SK-N-DZ (cell line): ENCODE results near the gene PPARGC1A.
A peak's percentile ranks its signal among the peaks of the same experiment; 100 is the strongest.

ENCODE experiments used
- DNase-seq: peaks from one replicate; pipeline ENCODE4 v3.0.0-alpha.2; 2015; ENCODE audit warnings: low spot score

Gene PPARGC1A

DNA sequence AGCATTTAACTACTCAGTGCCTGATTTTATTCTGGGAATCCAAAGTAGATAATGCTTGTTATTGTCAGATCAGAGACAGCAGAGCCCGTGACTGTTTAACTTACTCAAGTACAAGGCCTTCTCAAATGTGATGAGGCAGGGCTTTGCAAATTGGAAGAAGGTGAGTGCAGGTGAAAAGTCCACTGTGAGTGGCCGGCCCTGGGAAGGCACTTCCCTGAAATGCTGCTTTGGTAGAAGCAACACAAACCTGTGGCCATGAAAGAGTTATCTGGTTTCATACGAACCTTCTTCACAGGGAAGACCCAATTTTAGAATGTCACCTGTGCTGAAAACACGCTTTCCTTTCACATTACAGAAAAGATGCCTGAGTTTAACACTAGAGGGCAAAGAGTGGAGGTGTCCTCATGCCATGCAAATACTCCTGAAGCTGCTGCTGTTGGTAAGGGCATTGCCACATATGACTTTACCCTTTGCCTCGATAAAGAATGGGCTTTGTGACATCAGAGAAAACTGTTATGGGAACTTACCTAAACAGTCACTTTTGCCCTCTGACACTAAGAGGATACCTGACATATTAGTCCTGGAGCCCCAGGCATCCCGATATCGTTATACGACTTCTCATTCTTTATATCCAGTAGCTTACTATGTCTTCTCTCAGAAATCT lies 8.0 kb downstream of the PPARGC1A start:
- DNase-seq = no peak

DNA sequence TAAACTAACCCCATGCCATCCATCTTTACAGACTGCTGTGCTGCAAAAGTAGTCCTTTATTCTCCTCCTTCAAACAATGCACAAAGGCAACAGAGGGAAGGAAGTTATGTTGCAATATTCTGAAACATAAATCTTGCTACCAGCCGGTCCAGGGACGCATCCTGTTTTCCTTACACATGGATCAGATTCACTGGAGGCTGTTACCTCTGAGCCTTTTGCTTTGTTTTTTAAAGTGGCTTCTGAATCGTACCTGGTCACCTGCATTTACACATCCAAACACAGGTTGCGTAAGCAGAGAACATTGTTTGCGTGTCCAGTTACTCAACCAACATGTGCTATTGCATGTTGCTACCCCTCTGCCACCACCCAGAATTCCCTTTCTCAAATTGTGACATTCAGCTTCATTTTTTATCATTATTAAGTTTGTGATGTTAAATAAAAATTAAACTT lies 8.8 kb downstream of the PPARGC1A start:
- no peak for DNase-seq

DNA sequence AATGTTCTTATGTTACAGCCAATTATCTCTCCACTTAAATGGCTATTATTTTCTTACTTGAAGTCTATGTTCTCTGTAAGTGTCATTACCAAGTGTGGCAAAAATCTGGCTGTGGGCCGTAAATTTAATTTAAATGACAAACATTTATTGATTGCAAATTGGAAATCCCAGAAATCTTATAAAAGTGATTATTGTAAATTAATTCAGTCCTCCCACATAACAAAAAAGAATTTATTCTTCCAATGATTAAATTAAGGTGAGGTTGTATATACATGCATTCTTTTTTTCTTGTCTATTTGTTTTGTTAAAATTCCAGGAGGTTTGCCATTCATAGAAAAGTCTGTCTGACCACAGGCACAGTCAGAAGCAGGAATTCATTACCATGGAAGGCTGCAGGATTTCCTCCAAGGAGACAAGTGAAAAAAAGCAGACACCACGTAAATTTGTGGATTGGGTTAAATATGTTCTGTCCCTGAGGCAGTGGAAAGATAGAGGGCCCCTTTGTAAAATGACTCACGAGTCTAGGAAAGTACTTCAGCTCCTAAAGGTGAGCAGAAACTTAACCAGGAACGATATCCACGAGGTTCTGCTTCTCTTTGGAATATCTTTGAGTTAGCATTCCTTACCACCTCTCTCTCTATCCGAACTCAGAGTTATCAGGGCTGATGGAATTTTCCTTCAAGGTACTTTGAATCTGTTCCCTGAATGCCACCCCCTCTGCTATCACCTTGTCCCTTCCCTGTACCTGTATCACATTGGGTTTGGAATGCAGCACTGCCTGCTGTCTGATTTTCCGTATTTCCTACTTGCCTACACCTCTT lies 10.7 kb downstream of the PPARGC1A start:
- DNase-seq = peak; percentile 74

DNA sequence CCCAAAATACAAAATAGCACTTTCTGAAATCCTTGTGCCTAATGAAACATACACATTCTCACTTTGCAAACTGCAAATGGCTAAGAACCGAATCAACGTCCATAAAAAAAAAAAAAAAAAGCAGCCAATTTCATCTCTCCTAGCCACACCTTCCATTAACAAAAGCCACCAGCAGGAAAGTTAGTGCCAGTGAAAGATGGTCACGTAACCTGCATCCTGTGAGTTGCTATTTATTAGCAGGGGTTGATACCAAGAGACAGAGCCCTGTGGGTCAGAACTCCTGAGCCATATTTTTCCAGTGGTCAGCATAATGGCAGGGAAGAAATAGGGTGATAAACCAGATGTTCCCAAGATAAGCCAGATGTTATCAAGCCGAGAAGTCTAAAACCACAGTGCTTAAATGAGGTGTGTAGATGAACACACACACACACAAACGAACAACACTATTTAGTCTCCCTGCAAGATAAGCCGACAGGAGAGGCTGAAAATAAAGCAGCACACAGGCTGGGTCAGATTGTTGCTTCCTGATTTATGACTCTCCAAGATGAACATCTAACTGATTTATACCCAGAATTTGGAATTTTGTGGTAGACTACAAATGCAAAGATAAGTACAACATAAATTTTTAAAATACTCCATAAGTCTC lies 11.5 kb downstream of the PPARGC1A start:
- DNase-seq = peak; percentile 18

DNA sequence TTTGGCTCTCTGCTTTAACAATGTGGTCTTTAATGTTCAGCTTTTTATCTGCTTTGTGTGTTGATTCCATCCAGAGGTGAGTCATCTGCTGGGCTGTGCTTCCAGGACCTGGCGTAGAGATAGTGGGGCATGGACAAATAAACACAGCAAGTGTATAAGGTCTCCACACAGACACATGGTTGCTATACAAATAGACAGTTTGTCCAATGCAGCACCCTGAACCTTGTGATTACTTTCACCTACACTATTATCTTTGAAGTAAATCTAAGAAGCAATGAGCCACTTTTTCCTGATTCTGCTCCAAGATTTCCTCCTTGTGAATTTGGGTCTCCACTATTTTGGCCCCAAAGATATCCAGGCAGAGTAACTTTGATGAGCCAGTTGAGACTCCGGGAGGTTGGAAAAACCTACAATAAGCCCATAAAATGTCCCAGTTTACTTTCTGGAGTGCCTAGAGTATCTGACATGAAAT lies 12.1 kb downstream of the PPARGC1A start:
- DNase-seq = no peak

DNA sequence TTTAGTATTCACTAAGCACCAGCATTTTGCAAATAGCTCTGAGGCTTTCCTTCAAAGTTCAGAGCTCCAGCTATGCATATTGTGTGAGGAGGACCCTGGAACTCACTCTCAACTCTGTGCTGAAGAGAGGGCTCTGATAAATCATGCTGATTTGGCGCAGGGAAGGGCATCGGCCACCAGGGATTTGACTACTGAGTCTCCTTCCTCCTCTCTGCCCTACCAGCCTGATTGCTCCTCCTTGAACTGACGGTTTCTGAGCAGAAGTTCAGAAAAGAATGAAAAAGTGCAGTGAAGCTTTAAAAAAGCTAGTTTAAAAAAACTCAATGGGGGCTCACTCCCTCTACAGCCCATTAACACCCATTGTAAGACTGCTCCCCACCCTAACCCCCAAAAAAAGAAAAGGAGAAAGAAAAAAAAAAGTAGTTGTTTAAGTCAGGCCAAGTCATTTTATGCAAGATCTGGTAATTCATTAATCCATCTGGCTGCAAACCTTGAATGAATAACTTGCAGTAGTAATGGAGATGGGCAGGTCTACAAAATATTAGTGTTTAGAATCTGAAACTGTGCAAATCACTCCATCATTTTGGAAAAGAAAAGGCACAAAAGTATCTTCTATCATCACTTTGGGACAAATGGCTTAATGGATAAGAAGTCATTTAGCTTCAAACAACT lies 13.3 kb downstream of the PPARGC1A start:
- DNase-seq = no peak

DNA sequence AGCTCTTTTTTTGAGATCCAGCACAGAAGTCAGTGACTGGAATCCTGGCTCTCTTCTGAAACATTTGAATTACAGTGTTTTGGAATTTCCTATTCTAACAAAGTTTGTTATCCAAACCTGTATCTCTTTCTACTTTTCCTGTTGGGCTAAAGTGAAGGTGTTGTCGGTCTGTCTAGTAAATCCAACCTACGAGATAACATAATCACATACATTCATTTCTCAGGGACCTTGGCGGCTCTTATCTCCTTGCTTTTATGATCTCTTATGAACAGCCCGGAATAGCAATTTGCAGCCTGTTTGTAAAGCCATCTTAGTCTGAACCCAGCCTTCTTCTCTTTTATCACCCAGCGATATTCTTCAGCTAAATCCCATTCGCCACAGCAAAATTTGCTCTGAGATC lies 14.5 kb downstream of the PPARGC1A start:
- DNase-seq = no peak

DNA sequence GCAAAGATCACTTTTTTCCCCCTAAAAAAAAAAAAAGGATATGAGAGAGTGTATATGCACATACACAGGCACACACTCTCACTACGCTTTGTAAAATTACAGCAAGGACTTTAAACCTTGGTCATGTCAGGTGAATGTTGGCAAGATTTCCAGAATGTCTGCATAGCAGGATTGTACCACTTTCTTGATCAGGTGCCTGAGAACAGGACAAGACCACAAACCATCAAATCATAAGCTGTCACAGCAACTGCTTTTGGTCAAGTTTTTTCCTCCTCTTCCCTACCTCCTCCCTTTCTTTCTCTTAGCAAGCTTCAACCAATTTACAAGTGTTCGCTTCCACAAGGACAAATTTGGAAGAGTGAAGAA lies 15.3 kb downstream of the PPARGC1A start:
- DNase-seq = no peak

DNA sequence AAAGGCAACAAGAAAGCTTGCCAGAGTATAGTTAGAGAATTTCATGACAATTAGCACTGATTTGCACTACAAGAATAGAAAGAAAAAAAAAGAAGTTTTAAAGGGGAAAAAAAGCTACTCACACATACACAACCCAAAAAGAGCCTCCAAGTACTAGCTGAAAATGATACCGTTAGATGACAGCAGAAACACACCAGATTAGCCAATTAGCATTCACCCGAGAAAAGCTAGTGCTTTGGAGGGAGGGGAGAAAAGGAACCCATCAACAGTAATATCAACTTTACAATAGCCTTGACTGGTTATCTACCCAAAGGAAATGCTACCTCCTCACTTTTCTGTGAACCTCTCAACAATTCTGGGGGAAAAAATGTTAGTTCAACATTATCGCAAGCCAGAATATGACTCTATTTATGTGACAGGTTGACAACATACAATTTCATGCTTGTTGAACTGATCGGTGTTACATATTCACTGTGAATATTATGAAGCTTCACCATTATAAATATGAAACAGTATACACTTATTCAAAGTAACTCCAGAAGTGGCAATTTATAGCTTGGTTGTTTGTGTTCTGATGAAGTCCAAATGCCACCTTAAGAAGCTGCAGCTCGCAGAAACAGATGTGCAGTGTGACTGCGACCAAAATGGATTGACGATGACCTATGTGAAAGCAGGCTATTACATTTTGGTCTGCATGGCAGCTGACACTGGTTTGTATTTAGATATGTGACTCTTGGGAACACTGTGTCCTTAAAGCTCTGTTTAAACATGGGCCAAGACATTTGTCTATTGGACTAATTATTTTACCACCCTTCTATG lies 15.9 kb downstream of the PPARGC1A start:
- no peak for DNase-seq

DNA sequence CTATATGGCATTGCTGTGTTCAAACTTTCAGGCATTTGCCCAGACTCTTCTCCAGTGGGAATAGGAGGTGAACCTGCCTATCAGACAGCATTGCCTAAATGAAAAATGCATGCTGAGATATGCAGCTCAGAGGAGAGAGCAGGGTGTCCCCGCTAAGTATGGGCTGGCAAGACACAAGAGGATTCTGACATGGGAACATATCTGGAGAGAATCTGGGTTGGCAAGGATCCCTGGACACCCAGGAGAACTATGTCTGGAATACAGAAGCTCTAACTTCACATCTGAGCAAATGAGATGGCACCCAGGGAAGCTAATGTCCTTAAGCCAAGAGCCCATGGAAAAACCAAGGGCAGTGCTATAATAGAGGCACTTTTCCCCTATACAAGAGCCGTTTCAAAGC lies 18.4 kb downstream of the PPARGC1A start:
- DNase-seq = no peak

DNA sequence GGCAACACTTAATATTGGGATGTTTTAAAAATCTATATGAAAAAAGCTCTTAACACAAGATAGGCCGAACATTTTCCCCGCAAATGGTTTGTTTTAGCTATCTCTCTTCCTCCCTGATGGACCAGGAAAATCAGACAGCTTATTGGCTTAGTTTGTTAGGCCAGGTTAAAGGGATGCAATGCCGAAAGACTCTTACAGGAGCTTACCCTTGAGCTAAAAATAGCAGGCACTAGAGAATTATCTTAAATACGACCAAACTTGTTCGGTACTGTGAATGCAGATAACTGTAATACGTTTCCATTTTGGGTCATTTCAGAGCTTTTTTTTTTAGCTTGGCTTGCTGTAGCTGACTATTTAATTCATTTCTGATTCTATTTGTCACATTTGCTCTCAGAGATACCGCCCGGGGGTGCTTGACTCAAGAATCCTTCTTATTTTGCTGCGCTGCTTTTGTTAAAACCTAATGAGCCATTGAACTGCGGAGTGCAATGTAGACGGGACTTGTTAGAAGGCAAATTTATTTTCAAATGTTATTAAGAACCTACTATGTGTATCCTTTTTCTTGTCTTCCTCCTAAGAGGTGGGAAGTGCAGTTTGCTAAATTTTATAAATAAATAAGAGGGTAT lies 23.3 kb downstream of the PPARGC1A start:
- no peak for DNase-seq

DNA sequence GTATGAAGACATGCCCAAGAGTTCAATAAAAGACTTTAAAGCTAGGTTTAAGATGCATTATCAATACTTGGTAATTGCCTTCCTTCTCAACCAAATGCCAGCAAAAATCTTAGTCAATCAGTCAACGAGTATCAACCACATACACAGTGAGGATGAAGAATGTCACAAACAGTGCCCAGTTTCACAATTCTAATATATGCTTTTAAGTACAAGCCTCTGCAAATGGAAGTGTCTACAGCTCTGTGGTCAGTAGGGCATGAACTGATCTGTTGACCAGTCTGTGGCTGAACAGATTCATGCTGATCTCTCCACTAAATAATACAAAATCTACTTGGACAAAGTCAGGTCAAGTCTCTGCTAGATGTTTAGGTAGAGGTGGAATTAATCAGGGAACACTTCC lies 27.9 kb downstream of the PPARGC1A start:
- no peak for DNase-seq

DNA sequence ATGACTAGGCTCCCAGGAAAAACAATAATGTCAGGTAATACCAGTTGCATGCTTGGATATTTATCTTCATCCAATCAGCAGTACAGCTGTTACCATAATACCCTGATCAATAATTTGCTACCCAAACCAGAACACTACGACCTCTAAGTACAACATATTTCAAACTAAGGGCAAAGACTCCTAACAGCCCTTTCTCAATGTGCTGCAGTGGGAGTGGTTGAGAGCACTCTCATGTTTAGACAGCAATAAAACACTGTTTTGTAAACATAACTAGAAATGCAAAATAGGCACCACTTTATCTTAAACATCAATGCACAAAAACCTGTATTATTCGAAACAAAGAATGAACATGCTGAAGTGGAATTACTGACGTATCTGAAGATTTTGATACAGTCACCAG lies 28.9 kb downstream of the PPARGC1A start:
- no peak for DNase-seq

DNA sequence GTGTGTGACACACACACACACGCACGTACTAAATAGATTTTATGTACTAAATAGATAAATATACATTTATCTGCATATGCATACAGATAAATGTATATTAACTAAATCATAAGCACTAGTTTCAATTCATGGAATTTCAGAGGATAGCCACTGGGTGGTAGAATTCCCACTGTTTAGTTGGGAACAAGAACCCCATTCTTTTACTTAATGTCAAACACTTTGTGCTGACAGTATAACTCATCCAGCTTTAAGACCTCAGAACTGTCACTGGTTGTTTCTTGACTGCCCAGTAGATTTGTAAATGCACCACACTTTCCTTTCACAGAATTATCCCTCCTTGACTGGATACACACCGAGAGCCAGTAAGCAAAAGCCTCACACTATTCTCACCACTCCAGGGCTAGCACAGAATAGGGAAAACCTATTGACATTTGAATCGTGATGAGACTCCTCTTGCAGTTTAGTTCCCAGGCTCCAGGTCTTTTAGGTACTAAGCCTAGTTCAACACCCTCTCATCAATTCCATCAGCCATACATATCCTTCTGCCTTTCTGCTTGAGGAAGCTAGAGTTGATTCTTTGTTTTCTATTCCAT lies 32.4 kb downstream of the PPARGC1A start:
- DNase-seq = no peak

DNA sequence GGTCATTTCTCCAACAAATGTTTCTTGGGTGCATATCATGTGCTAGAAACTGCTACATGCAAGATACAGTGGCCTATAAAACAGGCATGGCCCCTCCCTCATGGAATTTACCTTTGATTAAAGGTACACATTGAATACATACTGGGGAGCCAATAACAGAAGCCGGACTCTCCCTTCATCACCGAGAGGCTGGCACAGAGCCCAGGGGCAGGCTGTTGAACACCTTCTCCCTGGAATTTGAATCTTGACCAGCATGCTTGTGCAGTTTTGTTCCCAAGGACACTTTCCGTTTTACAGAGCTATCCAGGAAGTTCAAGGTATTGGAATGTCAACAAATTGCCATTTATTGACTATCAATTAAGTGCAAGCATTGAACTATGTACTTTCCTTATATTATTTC lies 33.2 kb downstream of the PPARGC1A start:
- DNase-seq = no peak

DNA sequence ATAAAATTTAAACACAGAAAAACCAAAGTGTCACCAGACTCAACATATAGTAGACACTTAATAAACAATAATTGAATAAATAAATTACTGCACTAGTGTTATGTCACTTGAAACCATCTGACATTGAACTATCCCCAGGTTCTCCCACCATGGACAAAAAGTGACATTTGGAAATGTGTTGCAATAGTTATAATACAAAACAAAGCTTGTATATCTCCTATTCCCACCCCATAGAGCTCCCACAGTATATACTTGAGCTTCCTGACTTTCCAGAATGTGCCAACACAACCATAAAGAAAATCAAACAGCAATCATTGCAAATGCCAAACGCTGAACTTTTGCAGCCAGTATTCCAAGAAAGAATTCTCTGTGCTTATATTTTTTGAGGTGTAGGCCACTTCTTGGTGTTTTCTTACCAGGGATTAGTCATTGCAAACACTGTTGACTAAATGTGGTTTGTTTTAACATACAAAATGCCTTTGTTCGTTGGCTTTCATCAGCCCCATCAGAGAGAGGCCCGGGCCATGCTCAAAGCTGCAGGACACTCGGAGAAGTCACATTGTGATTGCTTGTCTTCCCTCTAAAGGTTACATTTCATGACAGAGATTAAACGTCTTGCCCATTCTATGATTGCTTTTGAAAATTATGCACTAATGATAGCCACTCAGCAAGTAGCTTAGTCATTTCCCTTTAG lies 33.8 kb downstream of the PPARGC1A start:
- DNase-seq = no peak

DNA sequence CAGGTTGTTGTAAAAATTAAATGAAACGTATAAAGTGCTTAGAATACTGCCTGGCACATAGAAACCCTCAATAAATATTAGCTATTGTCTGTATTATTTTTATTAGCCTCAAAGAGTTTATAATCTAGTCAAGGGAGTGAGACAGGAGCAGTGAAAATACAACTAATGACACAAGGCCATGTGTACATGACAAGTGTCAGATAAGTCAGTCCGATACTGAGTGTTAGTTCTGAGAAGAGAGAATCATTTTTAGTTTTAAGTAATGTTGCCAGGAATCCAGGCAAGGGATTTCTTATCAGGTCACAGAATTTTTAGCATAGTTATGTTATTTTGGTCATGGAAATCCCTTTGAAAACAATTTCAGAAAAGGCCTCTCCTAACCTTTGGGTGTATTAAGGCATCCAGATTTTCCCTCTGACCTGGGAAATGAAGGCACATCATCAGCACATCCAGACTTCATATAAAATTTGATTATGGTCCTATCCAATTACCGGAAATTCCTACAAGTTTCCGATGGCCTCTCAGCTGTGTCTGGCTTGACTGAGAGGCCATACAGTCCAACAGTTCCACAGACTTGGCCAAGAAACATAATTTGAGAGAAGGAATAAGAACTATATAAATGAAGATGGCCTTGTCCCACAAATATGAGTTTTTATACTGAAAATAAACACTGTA lies 35.7 kb downstream of the PPARGC1A start:
- peak; percentile 27 for DNase-seq

DNA sequence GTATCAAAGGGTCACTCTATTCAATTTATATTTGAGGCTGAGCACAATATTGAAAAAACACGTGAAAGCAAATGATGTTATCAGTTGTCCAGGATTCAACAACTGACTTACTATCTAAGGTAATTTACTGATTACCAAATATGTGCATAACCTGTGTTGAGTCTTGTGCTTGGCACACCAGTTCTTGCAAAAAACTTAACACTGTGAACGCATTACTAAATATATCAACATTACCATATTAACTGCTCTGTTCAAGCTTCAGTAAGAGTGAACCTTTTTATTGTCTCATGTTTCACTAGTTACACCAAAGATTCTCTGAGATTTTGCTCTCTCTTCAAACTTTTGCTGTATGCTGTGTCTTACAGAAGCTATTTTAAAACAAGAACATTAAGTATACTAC lies 38.4 kb downstream of the PPARGC1A start:
- no peak for DNase-seq

DNA sequence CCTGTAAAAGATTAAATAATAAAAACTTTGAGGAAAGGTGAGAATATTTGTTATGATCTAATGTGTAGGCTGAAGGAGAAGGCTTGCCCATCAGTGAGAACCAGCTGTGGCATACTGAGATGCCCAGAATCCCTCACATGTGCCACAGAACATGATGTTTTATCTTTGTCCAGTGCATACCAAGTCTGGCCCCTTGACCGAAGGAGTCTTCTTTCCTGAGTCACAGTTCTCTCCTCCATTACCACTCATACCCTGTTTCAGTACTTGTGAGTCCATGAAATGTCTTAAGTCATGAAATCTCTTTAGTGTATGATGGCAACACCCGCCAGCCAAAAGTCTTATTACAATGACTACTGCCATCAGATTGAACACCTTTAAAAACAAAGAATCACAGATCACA lies 42.7 kb downstream of the PPARGC1A start:
- no peak for DNase-seq
